ENCODE data around the gene DPEP2.

DPEP2 gene

DNA sequence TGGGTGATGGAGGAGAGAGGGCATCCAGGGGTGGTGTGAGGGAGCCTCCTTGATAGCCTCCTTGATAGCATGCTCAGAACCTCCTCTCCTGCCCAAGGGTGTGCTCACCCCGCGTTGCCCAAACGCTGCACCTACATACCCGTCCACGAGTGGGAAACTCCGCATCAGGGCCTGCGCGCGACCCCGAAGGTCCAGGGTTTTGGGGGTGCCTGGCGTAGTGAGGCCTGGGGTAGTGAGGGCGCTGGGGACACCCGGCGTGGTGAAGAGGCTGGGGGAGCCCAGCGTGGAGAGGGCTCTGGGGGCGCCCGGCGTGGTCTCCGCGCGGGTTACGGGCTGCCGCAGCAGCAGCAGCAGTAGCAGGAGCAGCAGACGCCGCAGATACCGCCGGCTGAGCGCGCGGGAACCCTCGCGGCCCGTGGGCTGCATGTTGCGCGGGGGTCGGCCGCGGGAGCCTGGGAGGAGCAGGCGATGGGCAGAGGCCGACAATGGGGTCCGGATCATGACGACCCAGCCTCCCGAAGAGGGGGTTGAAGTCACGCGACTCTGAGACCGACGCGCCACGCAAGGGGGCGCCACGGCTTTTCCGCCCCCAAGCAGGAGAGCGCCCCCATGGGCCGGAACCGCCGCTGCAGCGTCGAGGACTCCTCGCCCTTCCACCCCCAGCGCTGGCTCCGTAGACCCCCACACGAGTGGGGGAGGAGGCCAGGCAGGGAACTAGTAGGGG is 19.2 kb downstream of the DPEP2 start, which contains the start of gene DPEP3:
Gene DPEP3, minus strand, starts transcription at position 545 of the 724 bp plus-strand sequence. Its CDS starts 119 bp downstream, at position 426.
- no peak within 1 kb of the TSS for H3K4me2 ChIP-seq (ENCODE audit: low read depth, low read length)
- H3F3A ChIP-seq (ENCODE audit: insufficient read depth, low read length), result peaks cover 11% of the 10 kb centered on the region
- H3K9me3 ChIP-seq (replicated peaks; ENCODE audit: insufficient read depth, low read length), result no peaks in the 10 kb centered on the region
- H4K20me1 ChIP-seq (ENCODE audit: insufficient read depth, low read length), result no peaks in the 10 kb centered on the region
- H3K36me3 ChIP-seq (replicated peaks; ENCODE audit: insufficient read depth, low read length), result no peaks in the 10 kb centered on the region
- no peak within 1 kb of the TSS for H3K27ac ChIP-seq (ENCODE audit: low read length)
- H3K9me2 ChIP-seq (replicated peaks; ENCODE audit: insufficient read depth, low read length), result no peaks in the 10 kb centered on the region
- H3K4me3 ChIP-seq (ENCODE audit: low read length), result no peak within 1 kb of the TSS
- no peak for DNase-seq
- no peaks in the 10 kb centered on the region for H3K27me3 ChIP-seq (replicated peaks; ENCODE audit: insufficient read depth, low read length)
- no peak for TF ChIP-seq EZH2 (optimal IDR thresholded peaks at IDR 0.05; ENCODE audit: low read depth, low read length)
- no peak for TF ChIP-seq EZH2phosphoT487 (IDR thresholded peaks at IDR 0.05; ENCODE audit: low read length)
- TF ChIP-seq, protein P1, sequence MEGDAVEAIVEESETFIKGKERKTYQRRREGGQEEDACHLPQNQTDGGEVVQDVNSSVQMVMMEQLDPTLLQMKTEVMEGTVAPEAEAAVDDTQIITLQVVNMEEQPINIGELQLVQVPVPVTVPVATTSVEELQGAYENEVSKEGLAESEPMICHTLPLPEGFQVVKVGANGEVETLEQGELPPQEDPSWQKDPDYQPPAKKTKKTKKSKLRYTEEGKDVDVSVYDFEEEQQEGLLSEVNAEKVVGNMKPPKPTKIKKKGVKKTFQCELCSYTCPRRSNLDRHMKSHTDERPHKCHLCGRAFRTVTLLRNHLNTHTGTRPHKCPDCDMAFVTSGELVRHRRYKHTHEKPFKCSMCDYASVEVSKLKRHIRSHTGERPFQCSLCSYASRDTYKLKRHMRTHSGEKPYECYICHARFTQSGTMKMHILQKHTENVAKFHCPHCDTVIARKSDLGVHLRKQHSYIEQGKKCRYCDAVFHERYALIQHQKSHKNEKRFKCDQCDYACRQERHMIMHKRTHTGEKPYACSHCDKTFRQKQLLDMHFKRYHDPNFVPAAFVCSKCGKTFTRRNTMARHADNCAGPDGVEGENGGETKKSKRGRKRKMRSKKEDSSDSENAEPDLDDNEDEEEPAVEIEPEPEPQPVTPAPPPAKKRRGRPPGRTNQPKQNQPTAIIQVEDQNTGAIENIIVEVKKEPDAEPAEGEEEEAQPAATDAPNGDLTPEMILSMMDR (IDR thresholded peaks at IDR 0.05; ENCODE audit: low read length), result no peak
- H2AFZ ChIP-seq (ENCODE audit: low read length), result no peak within 1 kb of the TSS
- H3K9ac ChIP-seq (ENCODE audit: low read length), result no peak within 1 kb of the TSS
- peaks cover 17% of the 10 kb centered on the region for H3K4me1 ChIP-seq (ENCODE audit: low read length)
- no peaks in the 10 kb centered on the region for H3K79me2 ChIP-seq (ENCODE audit: low read length)

DNA sequence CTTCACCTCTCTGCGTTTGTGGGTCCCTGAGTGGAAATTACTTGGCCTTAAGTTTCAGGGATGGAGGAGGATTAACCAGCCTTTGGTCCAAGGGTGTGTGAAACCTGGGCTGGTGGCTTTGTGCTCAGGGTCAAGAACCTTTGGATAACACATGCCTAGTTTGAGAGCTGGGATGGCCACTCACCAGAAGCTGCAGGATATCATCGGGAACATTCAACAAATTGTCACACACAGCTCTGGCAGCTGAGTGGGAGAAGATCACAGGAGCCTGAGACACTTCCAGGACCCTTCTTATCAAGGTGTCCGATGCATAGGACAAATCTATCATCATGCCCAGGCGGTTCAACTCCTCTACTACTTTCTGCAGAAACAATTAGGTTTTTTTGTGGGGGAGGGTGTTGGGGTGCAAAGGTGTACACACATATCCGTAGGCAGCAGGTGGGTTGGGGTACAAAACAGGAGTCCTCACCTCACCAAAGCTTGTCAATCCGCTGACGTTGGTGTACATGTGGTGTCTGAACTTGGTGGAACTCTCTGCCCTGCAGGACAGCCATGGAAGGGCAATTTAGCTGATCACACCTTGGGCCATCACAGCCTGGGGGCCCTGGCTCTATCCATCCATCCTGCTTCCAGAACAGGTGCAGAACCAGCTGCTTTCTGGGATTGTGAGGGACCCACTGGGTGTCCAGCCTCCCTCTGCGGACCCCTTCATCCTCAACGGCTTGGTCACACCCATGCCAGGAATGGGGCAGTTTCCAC is 21.6 kb downstream of the DPEP2 start:
- H3K27me3 ChIP-seq (replicated peaks; ENCODE audit: insufficient read depth, low read length), result no peaks in the 10 kb centered on the region
- H3K9me2 ChIP-seq (replicated peaks; ENCODE audit: insufficient read depth, low read length), result no peaks in the 10 kb centered on the region
- H3K9me3 ChIP-seq (replicated peaks; ENCODE audit: insufficient read depth, low read length), result no peaks in the 10 kb centered on the region
- no peak overlapping the region for H3K9ac ChIP-seq (ENCODE audit: low read length)
- peaks cover 17% of the 10 kb centered on the region for H3K4me1 ChIP-seq (ENCODE audit: low read length)
- H3F3A ChIP-seq (ENCODE audit: insufficient read depth, low read length), result peaks cover 5% of the 10 kb centered on the region; the same call in 1 of the 2 replicates
- no peak overlapping the region for H3K4me3 ChIP-seq (ENCODE audit: low read length)
- H3K4me2 ChIP-seq (ENCODE audit: low read depth, low read length), result no peak overlapping the region
- no peaks in the 10 kb centered on the region for H4K20me1 ChIP-seq (ENCODE audit: insufficient read depth, low read length)
- no peak for DNase-seq
- H3K27ac ChIP-seq (ENCODE audit: low read length), result no peak overlapping the region
- H3K36me3 ChIP-seq (replicated peaks; ENCODE audit: insufficient read depth, low read length), result no peaks in the 10 kb centered on the region
- H2AFZ ChIP-seq (ENCODE audit: low read length), result no peak overlapping the region
- TF ChIP-seq, protein P1 (IDR thresholded peaks at IDR 0.05; ENCODE audit: low read length), result no peak
- TF ChIP-seq EZH2phosphoT487 (IDR thresholded peaks at IDR 0.05; ENCODE audit: low read length) (no peak), EZH2 (optimal IDR thresholded peaks at IDR 0.05; ENCODE audit: low read depth, low read length) (no peak)
- no peaks in the 10 kb centered on the region for H3K79me2 ChIP-seq (ENCODE audit: low read length)

DNA sequence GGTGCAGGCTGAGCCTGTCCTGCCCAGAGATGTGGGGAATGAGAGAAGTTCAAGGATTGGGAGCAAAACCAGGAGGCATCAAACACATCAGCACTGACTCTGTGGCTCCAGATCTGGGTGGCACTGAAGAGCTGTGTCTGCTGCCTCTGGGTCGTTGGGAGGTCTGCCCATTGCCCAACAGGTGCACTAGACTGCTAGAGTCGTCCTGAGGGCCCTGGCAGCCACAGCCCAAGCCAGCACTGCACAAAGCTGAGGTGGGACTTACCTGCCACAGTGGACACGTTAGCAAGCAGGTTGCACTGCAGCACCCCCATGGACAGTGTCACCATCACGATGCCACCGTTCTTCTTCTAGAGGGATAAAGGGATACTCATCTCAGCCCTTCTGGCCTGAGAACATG is 22.3 kb downstream of the DPEP2 start:
- TF ChIP-seq EZH2 (optimal IDR thresholded peaks at IDR 0.05; ENCODE audit: low read depth, low read length) (no peak), EZH2phosphoT487 (IDR thresholded peaks at IDR 0.05; ENCODE audit: low read length) (no peak)
- TF ChIP-seq, protein P1 (IDR thresholded peaks at IDR 0.05; ENCODE audit: low read length), result no peak
- Histone ChIP-seq H3K4me2 (ENCODE audit: low read depth, low read length) (no peak overlapping the region), H4K20me1 (ENCODE audit: insufficient read depth, low read length) (no peaks in the 10 kb centered on the region), H3K79me2 (ENCODE audit: low read length) (no peaks in the 10 kb centered on the region), H3K4me3 (ENCODE audit: low read length) (no peak overlapping the region), H3K27me3 (replicated peaks; ENCODE audit: insufficient read depth, low read length) (no peaks in the 10 kb centered on the region), H3K36me3 (replicated peaks; ENCODE audit: insufficient read depth, low read length) (no peaks in the 10 kb centered on the region), H2AFZ (ENCODE audit: low read length) (no peak overlapping the region), H3K27ac (ENCODE audit: low read length) (no peak overlapping the region), H3K9ac (ENCODE audit: low read length) (no peak overlapping the region), H3K4me1 (ENCODE audit: low read length) (peaks cover 17% of the 10 kb centered on the region), H3K9me3 (replicated peaks; ENCODE audit: insufficient read depth, low read length) (no peaks in the 10 kb centered on the region), H3K9me2 (replicated peaks; ENCODE audit: insufficient read depth, low read length) (no peaks in the 10 kb centered on the region), H3F3A (ENCODE audit: insufficient read depth, low read length) (peaks cover 5% of the 10 kb centered on the region; the same call in 1 of the 2 replicates)
- DNase-seq, result no peak
